ENCODE measurements around the gene CHRM3.

DNA sequence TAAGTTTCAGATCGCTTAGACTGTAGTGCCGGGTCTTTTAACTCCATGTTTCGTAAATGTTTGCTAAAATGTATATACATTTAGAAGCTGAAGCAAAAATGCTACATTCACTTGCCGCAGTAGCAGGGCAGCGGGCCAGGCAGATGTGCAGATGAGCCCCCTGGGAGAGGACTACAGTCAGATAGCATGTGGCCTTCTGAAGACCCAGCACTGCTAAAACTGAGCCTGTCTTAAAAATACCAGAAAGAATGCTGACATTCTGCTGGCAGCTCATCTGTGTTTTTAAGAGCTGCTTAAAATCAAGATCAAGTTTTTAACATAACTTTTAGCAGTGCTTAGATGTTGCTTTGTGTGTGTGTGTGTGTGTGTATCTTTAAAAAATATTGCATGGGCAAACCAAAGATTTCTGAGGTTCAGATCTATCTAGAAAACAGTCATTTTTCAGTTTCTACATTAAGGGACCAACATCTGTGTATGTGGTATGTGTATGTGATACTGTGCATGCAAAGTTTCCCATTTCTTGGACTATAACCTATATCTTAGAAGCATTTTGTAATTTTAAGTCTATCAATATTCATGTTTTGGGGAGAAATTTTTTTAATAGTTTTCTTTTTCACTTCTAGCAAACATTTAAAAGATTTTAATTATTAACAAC lies 31.7 kb downstream of the CHRM3 start:
- TF ChIP-seq EZH2 (IDR thresholded peaks at IDR 0.05; ENCODE audit: low read length): no peak
- no peak for TF ChIP-seq CTCF (optimal IDR thresholded peaks at IDR 0.05 in 1 of 3, IDR thresholded peaks at IDR 0.05 in 1 of 3, conservative IDR thresholded peaks at IDR 0.05 in 1 of 3; ENCODE audit: extremely low read depth in 1 of 3, insufficient read depth in 2 of 3, low read length in 3 of 3)
